Hematopoietic multipotent progenitor cell treated with erythropoietin and hydrocortisone succinate and interleukin-3 and kit ligand, for 15 days (in vitro differentiated cells): Measurements from ENCODE around the gene HOXB6.

ENCODE experiments used
- DNase-seq: peaks from one replicate; pipeline ENCODE4 v3.0.0-alpha.2; 2015; ENCODE audit warnings: low spot score

HOXB6 gene

DNA sequence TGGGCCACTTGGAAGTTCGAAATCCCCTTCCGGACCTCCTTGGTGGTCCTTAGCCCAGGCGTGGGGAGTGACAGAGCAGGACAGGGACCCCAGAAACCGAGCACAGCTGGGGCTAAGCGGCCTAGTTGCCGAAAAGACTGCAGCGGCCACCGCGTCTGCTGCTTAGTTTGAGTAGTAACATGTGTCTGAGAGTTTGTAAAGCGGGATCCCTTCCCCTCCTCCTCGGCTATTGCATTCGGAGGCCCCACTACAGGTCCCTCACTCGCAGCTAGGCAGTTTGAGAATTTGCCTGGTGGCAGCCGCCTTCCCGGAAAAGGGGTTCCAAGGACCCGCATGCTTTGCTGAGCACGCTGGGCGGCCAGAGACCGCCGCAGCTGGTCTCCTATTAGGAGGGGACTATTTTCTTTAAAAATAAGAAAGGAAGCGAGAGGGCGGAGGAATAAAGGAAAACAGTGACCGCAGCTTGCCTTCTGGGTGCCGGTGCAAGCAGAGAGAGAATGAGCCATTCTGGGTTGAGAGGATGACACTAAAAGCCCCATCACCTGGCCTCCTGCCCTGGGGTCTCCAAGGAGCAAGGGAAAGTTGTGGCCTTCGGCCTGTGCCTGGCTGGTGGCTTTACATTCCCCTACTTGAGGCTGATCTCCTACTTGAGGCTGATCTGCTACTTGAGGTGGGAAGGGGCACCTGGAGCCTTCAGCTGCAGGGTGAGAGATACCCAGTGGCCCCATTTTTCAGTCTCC is 10.1 kb downstream of the HOXB6 start:
- DNase-seq: no peak

DNA sequence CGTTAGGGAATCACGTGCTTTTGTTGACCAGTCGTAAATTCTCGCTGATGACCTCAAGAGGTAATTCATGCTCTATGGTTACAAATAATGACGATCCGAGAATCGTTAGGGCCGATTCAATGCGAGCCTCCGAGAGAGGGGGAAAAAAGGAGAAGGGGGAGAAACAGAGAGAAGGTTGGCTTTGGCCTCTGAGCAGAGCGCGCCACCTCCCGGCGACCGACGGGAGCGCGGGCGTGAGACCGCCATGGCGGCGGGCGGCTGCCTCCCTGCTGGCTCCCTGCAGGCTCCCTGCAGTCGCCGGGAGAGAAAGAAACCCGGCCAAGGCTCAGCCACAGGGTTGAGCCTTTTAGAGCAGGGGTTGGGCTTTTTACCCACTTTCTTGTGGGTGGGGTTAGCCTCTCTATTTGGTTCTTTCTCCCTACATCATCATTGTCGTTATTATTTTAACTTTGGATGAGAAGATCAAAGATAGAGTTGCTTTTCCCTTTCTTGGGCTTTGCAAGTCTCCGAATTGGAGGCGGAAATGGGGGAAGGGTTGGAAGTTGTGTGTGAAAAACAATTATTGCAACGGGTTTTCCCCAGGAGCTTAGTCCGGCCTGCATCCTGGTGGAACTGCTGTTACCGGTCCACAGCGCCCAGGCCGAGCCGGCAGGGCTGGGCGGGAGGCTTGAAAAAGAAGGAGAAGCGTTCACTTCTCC is 10.8 kb downstream of the HOXB6 start:
- peak; percentile 77 for DNase-seq

DNA sequence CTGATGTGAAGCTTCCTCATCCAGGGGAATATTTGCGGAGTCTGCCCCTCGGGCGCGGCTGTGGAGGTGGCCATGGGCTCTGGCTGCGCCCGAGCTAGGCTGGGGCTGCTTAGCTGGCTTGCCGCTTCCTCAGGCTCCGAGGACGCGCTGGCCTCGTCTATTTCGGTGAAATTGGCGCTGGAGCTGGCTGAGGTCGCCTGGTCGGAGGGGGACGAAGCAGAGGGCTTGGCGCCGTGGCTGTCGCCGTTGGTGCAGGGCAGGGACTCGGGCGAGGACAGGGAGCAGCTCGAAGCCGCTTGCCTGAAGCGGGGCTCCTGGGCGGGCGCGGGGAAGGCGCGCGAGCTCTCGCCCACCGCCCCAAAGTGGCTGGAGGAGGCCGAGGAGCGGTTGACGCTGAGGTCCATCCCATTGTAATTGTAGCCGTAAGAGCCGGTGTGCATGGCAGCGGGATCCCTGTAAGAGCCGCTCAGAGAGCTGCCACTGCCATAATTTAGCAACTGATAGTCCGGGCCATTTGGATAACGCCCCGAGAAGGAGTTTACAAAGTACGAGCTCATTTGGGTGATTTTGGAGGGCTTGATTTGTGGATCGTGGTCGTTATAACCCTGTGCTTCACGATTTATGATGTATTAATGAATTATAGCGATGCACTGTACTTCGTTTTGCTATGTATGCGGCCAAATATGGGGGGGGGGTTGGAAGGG is 11.5 kb downstream of the HOXB6 start, which contains the start of gene HOXB5:
Gene HOXB5 (minus strand): TSS at position 654 of the 704 bp plus-strand sequence. CDS start 97 bp downstream, at position 557.
- no peak for DNase-seq

DNA sequence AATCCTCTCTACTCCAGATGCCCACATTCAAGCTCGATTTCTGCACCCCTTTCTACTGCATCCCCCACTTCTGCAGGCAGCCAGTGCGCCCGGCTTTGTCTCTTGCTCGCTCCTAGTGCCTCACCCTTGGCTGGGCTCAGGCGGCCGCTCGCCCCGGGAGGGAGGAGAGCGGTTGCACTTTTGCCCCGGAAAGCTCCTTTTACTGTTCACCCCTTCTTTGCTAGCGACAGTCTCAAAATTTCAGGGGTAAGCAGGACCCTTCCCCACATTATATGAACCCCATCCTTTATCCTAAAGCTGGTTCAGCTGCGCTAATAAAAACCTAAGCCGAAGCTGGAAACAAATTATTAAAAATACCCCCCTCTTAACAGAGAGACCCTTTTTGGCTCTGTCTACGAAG is 12.2 kb downstream of the HOXB6 start:
- DNase-seq: no peak

DNA sequence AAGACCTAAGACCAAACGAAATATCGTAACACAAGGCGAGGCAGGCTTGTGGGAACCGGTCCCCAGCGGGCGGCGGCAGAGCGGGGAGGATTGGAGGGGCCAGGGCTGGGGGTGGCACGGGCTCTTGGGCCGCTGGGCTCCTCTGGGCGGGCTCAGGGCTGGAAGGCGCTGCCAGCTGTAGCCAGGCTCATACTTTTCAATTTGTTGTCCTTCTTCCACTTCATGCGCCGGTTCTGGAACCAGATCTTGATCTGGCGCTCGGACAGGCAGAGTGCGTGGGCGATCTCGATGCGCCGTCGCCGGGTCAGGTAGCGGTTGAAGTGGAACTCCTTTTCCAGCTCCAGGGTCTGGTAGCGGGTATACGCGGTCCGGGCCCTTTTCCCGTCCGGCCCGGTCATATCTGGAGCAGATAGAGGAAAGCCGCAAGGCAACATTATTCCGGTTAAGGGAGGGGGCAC is 12.7 kb downstream of the HOXB6 start:
- no peak for DNase-seq

DNA sequence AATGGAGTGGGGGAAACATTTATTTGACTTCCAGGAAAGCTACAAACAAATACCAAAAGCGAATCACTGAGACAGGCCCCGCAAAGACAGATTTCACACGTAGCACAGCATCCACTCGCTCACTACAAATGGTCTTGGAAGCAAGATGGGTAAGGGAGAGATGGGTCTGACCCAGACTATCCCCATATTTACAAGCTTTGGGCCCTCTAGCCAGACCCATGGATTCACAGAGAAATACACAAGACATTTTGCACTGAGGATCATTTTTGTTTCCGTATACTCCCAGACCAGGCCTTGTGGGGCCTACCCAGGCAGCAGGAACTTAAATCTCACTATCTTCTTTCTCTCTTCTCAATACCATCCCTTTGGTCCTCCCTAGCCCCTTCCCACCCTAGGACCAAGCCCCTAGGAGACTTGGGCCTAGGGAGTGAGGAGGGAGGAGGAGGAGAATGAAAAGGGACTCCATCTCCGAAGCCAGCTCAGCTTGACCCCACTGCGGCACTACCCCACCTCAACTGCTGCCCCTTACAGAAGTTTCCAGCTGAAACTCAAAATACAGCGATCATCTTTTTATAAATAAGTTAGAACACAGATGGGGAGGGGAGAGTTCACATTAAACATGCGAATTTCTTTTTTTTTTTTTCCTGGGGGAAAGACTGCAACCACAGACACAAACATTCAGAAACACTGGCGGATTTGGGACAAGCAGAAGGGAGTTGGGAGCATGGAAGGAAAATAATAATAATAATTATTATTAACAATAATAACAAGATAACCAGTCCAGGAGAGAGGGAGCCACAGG is 13.3 kb downstream of the HOXB6 start:
- no peak for DNase-seq

DNA sequence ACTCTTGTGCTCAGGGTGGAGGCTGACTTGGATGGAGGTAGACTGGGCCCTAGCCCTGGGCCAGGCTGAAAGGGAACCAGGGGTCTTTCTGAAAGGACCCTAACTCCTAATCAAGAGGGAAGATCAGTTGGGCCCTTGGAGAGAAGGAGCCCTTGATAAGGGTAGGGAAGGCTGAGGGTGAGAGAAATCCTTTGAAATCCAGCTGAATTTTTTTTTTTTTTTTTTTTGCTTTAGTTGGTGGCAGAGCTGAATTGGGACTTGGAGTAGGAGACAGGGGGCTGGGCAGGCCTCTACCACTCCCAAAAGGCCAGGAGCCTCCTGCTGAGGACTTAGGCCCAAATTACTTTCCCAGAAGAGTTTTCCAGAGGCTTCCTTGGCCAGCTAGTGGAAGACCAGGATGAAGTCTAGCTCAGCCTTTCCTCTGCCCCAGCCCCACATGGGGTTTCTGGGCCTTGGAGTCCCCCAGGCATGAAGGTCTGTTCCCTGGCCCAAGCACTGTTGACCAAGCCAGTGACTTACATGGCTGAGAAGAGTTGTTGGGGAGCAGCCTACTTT is 14.1 kb downstream of the HOXB6 start:
- DNase-seq: no peak

DNA sequence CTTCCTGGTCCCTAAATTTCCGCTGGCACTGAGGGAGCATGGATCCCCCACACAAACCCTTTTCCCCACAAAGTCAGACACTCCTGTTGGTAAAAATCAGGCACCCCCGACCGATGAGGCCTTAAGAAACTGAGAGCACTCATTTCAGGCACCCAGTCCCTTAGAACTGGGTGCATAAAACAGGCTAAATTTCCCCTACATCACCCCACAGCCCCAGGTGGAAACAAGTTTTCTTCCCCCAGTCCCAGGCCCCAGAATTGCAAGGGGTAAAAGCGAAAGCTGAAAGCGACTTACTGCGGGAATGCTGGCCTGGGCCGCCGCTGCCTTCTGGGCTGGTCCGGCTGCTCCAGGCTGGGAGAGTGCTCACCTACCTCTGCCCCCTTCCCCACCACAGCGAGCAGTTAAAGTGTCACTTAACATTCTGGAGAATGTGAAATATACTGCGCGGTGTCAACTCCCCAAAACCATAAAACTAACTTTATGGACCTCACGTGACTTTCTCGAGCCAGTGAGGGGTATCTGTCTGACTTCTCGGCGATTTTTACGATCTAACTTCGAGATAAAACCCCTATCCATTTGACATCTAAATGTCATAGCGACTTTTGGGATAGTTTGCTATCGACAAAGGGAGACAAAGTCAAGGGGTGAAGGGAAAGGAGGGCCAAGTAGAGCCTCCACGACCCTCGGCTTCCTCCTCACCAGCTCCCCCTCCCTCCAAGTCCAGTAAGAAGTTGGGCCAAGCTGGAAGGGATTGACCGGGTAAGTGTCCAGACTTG is 14.8 kb downstream of the HOXB6 start, which contains the start of gene HOXB3:
Gene HOXB3 (minus strand): TSS at position 411 of the 776 bp plus-strand sequence. CDS start 37,767 bp downstream, outside the sequence.
- DNase-seq: no peak

DNA sequence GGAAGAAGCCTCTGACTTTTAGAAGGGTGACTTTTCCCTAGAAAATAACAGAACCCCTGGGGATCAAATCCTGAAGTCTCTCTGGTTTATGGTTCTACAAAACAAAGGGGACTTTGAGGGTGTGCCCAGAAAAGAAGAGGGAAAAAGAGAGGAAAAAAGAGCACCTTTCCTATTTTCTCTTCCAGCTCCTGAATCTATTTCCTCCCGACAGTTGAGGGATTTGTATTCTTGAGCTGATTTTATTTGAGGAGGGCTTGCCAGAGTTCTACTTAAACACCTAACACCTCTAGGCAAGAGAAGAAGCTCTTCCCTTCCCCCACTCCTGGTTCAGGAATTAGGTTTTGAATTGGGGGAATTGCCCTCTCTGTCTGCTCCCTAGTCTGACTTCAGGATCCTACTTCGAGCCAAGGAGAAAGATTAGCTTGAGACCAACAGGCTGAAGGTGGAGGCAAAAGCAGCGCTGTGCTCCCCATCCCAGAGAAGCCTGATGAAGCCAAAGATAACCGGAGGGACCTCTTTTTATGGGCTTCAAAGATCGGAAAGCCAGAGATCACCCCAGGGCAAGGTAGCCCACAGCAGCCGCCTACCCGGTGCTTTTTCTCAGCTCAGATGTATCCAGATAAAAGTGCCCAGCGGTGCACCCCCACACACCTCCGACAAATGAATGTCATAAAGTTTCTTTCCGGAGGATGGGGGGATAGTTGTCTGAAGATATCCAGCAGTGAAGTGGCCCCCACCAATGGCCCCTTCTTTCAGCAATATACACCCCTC is 15.5 kb downstream of the HOXB6 start:
- no peak for DNase-seq

DNA sequence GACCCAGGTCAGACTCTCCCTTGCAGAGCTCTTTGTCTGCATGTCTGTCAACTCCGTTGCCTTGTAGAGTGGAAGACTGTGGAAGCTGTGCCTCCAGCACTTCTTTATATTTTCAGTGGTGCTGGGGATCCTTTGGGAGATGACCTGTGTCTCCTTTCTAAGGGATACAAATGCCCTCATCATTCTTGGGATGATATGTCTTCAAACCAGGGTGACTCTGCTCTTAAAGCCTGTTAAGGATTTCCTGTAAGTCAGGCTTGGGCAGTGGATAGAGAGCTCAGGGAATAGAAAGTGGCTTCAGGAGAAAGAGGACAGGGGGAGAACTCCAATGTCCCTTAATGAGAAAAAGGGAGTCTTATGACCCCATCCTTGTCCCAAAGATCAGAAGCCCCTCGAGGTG is 16.3 kb downstream of the HOXB6 start:
- no peak for DNase-seq

DNA sequence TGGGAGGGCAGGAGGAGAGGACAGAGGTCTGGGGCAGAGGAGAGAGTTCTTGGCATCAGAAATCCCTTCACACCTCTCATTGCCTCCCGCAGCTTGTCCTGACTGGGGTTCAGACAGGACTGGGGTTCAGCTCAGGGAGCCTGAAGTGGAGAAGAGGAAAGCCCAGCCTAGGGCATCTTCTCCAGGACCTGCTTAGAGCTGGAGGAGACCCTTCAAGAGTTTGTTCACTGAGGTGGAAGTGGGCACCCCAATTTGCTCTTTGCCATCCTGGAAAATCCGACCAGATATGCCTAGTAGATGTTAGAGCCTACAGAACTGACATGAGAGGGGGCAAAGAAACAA is 16.7 kb downstream of the HOXB6 start:
- no peak for DNase-seq

DNA sequence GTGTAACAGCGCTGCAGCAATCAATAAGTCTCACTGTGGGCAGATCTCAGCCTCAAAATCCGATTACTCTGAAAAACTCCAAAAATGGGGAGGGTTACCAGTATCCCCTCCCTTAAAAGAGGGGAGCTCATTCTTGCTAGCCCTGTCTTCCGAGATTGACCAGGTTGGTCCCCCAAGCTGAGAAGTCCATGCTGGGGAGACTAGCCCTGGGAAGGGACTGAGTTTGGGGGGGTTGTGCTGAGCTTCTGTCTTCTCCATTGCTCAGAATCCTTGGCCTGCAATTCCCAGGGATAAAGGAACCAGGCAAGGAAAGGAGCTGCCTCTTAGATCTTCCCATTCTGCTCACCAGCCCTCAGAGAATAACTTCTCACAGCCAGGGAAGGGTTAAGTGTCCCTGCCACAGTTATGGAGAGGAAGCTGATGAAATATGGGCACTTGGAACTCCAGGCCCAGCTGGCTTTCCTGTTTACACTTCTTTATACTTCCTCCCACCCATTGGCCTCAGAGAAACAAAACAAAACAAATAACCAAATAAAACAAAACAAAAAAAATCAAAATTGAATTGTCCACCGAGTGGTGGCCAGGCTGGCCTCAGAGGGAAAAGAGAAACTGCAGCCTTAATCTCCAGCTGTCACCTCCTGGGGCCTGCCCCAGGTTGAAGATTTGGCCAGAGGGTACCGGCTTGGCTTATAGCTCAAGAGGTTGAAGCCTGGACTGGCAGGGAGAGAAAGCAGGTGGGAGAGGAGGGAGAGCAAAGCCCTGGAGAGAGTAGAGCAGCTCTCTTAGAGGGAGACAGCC is 17.3 kb downstream of the HOXB6 start:
- no peak for DNase-seq

DNA sequence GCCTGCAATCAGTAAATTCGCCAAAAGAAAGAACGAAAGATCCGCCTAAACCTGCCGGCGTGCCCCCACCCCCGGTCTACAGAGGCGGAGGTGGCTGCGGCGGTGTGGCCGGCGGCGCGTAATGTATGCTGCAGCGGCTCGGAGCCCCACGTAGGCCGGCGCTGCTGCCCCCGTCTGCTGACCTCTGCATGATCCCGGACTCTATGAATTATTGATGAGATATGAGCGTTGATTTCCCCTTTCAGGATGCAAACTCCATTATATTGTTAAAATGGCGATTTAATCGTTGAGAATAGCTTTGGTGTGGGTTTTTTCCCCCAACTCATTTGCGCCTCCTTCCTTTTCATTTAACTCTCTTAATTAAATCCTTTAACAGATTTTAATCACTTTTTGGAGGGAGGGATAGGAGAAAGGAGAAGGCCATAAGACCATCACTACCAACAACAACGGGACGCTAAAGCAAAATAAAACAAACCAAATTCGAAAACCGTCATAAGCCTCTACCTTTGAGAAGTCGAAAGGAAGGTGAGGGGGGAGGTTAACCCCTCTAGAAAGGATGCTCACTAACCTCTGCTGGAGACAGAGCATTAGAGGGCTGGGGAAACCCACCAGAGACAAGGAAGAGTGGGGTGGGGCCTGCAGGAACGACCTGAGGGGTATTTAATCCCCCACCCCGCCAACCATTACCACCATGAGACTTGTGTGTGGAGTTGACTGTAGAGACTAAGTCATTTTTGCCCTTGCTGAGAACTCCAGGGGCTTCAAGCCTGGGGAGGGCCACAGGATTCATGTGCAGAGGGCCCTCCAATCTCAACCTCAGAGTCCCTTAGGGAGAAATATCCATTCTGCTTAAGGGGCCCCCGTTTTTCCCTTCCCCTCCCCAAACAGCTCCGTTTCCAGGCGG is 18.2 kb downstream of the HOXB6 start:
- DNase-seq: no peak

DNA sequence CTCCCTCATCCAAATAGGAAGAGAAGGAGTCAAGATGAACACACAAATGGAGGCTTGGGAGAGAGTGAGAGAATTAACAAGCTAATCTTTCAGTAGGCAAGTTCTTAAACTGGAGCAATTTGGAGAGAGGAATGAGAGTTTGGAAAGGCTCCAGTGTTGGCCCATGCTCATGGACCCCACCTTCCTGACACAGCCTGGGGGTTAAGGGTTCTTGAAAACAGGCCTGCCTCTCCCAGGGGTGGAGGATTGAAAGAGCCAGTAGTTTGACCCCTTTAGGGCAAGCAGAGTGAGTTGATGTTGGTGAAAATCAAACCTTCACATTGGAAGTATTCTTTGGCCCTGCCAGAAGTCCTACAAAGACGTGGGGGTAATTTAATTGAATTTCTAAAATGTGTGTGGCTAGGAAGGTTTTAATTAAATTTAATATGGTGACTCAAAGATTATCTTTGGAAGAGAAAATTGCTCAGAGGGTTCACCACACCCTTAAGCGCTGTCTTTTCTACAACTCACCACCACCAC is 20.5 kb downstream of the HOXB6 start:
- DNase-seq: no peak

DNA sequence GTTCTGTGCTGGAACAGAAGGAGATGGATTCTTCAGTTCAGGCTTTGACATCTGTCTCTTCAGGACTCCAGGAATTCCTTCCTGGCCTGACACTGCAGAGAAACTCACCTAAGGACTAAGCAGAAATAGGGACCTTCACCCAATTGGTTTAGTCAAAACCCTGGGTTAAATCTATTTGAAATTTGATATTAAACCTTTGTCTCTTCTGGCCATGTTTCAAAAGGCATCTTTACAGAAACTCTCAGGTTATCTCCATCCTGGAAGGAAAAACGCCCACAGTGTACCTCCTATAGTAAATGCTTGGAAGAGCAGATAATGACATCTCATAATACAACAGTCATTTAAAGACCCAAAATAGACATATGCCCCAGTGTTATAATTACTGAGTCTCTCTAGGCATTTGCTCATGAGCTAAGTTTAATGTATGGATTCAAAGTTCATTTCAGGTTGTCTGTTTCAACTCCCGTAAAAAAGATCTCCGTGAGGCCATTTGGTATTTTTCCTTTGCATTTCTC is 21.0 kb downstream of the HOXB6 start:
- no peak for DNase-seq

DNA sequence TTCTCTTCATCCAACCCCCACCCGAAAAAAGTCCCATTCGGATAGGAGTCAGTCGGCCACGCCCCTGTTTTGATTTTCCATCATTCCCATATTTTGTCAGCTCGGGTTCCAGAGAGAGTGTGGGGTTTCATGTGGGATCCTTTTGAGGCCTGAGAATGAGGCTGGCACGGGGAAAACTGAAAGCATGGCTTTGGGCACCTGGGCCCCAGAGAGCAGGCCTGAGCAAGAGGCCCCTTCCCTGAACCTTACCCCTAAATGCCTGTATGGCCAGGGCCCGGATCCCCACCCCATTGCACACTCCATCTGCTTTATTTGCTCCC is 22.1 kb downstream of the HOXB6 start:
- DNase-seq: no peak

DNA sequence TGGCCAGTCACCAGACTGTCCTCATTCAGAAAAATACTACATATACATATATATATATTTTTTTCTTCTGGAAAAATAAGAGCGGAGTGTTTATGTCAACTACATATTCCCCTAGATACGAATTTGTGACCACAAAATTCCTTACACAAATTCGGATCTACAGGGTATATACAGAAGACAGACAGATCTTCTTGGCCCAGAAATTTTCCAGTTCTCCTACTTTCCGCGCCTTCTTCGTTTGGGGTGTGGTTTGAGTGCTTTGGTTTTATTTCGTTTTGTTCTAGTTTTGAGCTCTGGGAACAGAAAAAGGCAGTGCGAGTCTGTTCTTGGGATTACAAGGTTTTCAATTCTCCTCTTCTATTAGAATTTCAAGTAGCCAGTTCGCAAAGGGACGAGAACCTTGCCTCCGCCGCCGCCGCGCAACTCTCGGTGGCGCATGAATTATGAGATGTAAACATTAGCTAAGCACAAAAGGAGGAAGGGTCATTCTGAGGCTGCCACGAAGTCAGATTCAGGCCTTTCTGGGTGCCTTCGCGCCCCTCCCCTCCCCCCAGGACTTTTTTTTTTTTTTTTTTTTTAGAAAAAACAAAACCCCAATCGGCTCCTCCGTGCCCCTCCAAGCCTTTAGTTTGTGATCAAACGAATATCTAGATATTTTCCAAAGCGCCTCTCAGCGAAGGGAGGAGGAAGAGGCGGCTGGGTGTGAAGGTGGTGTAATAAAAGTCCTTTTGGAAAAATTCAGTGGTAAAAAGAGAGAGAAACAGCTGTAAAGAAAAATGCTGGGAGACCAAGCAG is 24.8 kb downstream of the HOXB6 start:
- no peak for DNase-seq
